GM13977 (cell line): ENCODE measurements around the gene SRF.

Experiments
- DNase-seq: peaks from one replicate; pipeline ENCODE4 v3.0.0; 2012; ENCODE audit warnings: low spot score
- CTCF ChIP-seq: IDR thresholded peaks from 2 replicates; pipeline ENCODE4 v1.5.1; 2012; ENCODE audit warnings: mild to moderate bottlenecking, control low read depth; ENCODE audit not compliant: insufficient read depth; ENCODE audit errors: extremely low read depth, missing control alignments
- in situ Hi-C: fragments of 300-500 bp; cut with MboI; formaldehyde crosslinking; loops from one replicate; pipeline ENCODE4 v1.12.0; 2022; ENCODE audit warnings: low sequenced_read_pairs, low pct_unique_long_range_greater_than_20kb, mixed read lengths, inconsistent platforms; ENCODE audit not compliant: unreplicated experiment

The SRF gene

DNA sequence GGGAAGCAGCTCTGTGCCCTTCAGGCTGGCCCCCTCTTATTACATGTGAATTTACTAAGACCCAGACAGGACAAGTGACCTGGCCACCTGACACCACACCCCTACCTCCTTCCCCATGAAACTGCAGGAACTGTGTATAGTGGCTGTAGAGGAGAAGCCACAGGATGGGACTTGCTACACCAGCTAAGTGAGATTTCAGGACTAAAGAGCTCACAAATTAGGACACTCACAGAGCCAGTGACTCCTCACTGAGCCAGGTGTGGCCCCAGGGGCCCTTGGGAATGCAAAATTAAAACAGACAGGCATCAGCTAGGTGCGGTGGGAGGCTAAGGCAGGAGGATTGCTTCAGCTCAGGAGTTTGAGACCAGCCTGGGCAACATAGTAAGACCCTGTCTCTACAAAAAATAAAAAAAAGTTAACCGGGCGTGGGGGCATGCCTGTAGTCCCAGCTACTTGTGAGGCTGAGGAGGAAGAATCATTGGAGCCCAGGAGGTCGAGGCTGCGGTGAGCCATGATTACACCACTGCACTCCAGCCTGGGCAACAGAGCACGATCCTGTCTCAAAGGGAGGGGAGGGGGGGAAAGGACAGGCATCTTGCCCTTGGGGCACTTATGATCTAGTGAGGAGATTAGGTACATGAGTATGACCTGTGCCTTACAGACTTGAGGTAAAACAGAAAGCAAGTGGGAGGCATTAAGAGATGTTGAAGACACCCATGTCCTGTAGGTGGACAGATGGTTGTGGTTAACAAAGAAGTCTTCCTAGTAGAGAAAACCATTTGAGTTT lies 23.2 kb upstream of the SRF start:
- TF ChIP-seq CTCF, result no peak
- in situ Hi-C loops, result loop anchor here (10.0 kb wide), 1 partner anchor 243 kb away; no protein-coding TSS in a partner anchor
- no peak for DNase-seq

- DNase-seq, result no peak
- no peak for TF ChIP-seq CTCF
- in situ Hi-C loops, result loop anchor here (10.0 kb wide), 1 partner anchor 244 kb away; no protein-coding TSS in a partner anchor
Measured at GRCh38 chr6:43149265-43149664, 21.8 kb upstream of the SRF start.

DNA sequence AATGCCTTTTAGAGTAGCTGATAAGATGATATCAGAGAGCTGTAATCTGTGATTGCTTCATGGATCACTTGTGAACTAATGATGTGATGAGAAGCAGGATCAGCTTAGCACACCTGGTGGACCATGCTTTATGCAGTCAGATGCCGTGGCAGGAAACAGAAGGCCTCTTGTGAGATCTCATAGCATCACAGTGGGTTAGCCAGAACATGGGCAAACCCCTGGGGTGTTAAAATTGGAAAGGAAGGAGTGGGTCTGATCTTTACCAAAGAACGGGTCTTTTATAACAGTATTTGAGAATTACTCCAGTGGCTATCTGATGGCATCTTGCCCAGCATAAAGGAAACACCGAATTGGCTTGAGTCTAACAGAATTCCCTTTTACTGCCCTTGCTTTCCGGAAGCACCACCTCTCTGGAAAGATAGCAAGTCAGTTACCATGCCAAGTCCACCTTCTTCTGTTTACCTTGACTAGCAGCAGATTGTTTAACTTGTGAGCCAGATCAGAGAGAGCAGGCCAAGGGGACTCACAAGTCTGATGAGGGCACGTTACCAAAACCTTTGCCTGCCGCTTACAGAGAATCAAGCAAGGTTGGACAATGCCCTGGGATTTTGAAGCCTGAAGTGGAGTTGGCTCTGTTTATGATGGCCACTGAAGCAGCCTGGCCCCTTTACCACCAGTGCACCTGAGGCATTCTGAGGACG lies 20.9 kb upstream of the SRF start:
- no peak for DNase-seq
- in situ Hi-C loops, result no loop called here
- TF ChIP-seq CTCF, result no peak

- DNase-seq, result no peak
- in situ Hi-C loops, result no loop called here
- TF ChIP-seq CTCF, result no peak
Measured at GRCh38 chr6:43159599-43159998, 11.5 kb upstream of the SRF start.

- no peak for TF ChIP-seq CTCF
- DNase-seq, result no peak
- in situ Hi-C loops, result no loop called here
Measured at GRCh38 chr6:43163899-43164298, 7.2 kb upstream of the SRF start.

GRCh38 chr6:43170417-43170930 lies 595 bp upstream of the SRF start:
- no peak for DNase-seq
- in situ Hi-C loops, result no loop called here
- no peak for TF ChIP-seq CTCF
